HG02571 (cell line): ENCODE data around the gene LGI4.
"Not testable (repeated sequence)": the region's sequence is repeated elsewhere in the genome, so short reads cannot be mapped to it uniquely, and the experiment has no call there.

Source experiments
- ATAC-seq: cut with Tn5 transposase; IDR thresholded peaks from one replicate; pipeline ENCODE4 v1.9.1; 2021; ENCODE audit warnings: mild to moderate bottlenecking, moderate library complexity; ENCODE audit not compliant: unreplicated experiment

Gene LGI4

GRCh38 chr19:35107545-35107944 lies 27.3 kb downstream of the LGI4 start:
- ATAC-seq = no peak

- no peak for ATAC-seq
Measured at GRCh38 chr19:35106898-35107541, 27.8 kb downstream of the LGI4 start.

- no peak for ATAC-seq
Measured at GRCh38 chr19:35106291-35106583, 28.6 kb downstream of the LGI4 start.

- no peak for ATAC-seq
Measured at GRCh38 chr19:35105411-35106290, 29.2 kb downstream of the LGI4 start.

GRCh38 chr19:35105047-35105410 lies 29.8 kb downstream of the LGI4 start:
- no peak for ATAC-seq

GRCh38 chr19:35104361-35104760 lies 30.5 kb downstream of the LGI4 start:
- ATAC-seq = no peak

GRCh38 chr19:35103614-35104013 lies 31.2 kb downstream of the LGI4 start:
- ATAC-seq = not testable (repeated sequence)

- ATAC-seq = not testable (repeated sequence)
Measured at GRCh38 chr19:35101949-35102348, 32.9 kb downstream of the LGI4 start.

- no peak for ATAC-seq
Measured at GRCh38 chr19:35100588-35101533, 34.0 kb downstream of the LGI4 start.

- no peak for ATAC-seq
Measured at GRCh38 chr19:35099897-35100275, 35.0 kb downstream of the LGI4 start.

- ATAC-seq = no peak
Measured at GRCh38 chr19:35099155-35099896, 35.5 kb downstream of the LGI4 start.

GRCh38 chr19:35098413-35099049 lies 36.3 kb downstream of the LGI4 start:
- no peak for ATAC-seq

GRCh38 chr19:35095667-35096368 lies 39.0 kb downstream of the LGI4 start:
- ATAC-seq = no peak

- ATAC-seq = no peak
Measured at GRCh38 chr19:35094656-35095055, 40.2 kb downstream of the LGI4 start.

- ATAC-seq = no peak
Measured at GRCh38 chr19:35093941-35094647, 40.8 kb downstream of the LGI4 start.

GRCh38 chr19:35093430-35093829 lies 41.4 kb downstream of the LGI4 start:
- no peak for ATAC-seq

GRCh38 chr19:35090506-35091214 lies 44.2 kb downstream of the LGI4 start:
- no peak for ATAC-seq

- no peak for ATAC-seq
Measured at GRCh38 chr19:35090160-35090505, 44.7 kb downstream of the LGI4 start.

- no peak for ATAC-seq
Measured at GRCh38 chr19:35089554-35089953, 45.3 kb downstream of the LGI4 start.
